Measurements from ENCODE around the gene C10orf143.

Gene C10orf143

DNA sequence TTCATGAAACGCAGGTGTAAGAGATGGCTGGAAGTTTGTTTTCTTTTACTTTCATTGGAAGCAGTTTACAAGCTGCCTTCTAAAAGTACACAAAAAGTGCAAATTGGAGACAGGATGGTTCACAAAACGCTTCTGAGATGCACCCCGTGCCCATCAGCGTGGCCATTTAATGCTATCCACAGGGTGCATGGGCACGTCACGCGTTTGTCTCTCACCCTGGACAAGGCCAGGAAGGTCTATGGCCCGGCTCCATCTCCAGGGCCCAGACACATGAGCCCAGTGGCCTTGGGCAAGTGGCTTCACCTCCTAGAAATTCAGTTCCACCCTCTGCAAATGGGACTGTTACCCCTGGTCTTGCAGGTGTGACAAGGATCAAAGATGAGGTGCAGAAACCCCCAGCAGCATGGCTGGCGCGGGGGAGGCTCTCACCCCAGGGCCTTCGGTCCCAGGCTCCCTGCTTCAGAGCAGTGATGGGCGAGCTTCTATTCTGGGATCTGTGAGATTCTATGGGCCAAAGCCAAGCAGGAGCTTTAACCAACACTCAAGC lies 85.8 kb downstream of the C10orf143 start:
- TF ChIP-seq, protein P1, sequence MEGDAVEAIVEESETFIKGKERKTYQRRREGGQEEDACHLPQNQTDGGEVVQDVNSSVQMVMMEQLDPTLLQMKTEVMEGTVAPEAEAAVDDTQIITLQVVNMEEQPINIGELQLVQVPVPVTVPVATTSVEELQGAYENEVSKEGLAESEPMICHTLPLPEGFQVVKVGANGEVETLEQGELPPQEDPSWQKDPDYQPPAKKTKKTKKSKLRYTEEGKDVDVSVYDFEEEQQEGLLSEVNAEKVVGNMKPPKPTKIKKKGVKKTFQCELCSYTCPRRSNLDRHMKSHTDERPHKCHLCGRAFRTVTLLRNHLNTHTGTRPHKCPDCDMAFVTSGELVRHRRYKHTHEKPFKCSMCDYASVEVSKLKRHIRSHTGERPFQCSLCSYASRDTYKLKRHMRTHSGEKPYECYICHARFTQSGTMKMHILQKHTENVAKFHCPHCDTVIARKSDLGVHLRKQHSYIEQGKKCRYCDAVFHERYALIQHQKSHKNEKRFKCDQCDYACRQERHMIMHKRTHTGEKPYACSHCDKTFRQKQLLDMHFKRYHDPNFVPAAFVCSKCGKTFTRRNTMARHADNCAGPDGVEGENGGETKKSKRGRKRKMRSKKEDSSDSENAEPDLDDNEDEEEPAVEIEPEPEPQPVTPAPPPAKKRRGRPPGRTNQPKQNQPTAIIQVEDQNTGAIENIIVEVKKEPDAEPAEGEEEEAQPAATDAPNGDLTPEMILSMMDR (IDR thresholded peaks at IDR 0.05) = no peak

- TF ChIP-seq, protein P1 (IDR thresholded peaks at IDR 0.05) = no peak
Measured at GRCh38 chr10:130023454-130024230, 87.0 kb downstream of the C10orf143 start.

DNA sequence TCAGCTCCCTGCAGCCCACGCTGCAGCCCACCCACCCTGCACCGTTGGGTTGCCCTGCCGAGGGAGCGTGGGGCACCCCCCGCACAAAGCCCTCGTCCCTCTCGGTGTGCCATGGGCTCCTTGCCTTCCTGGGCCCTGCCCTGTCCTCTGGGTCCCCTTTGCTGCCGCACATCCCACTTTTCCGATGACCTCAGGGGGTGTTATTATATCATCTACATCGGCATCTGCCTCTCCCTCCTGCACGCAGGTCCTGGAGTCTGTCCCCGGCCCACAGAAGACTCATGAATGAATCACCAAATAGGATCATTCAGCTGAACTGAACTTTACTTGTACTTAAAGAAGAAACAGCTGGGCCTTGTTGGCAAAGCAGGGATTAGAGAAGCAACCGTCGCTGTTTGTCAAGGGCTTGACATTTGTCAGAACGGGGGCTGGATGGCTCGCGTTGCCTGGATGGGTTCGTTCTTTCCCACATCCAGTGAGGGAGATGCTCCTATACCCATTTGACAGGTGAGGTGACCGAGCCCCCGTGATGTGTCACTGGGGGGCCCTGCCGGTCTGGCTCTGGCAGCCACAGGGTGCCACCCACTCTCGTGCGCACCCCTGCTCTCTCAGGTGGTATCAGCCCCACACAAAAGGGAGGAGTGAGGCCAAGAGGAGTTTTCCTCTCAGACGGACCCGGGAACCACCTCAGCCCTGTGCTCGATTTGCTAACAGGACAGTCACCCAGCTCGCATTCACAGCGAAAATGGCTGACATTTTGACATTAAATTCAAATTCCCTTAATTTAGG lies 87.9 kb downstream of the C10orf143 start:
- TF ChIP-seq, protein P1 (IDR thresholded peaks at IDR 0.05) = no peak

GRCh38 chr10:130022086-130022485 lies 88.5 kb downstream of the C10orf143 start:
- TF ChIP-seq, protein P1 (IDR thresholded peaks at IDR 0.05) = no peak

GRCh38 chr10:130021383-130021950 lies 89.2 kb downstream of the C10orf143 start:
- TF ChIP-seq, protein P1 (IDR thresholded peaks at IDR 0.05) = no peak

GRCh38 chr10:130020651-130021382 lies 89.8 kb downstream of the C10orf143 start:
- TF ChIP-seq, protein P1 (IDR thresholded peaks at IDR 0.05) = no peak

DNA sequence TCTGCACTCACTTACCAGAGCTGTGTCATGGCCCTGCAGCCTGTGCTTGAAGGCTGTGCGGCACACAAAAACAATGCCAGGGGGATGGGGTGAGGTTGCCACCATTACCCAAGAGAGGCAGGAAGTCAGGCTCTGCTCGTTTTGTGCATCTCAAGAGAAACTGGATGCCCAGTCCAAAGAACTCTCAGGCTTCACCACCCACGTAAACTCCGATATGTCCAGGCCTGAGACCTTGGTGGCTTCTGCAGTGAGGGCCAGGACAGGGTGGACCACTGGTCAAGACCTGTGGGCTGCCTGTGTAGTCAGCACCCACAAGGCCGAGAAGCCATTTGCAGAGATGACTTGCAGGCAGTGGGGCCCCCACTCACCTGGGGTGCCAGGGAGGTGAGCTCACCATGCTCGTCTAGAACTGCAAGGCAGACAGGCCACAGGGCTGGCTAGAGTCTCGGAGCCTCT lies 91.9 kb downstream of the C10orf143 start:
- TF ChIP-seq, protein P1 (IDR thresholded peaks at IDR 0.05) = no peak

Data from LNCAP (cell line).